HG03460 (cell line): ENCODE measurements around the gene NBPF1.
"Not testable (repeated sequence)": the region's sequence is repeated elsewhere in the genome, so short reads cannot be mapped to it uniquely, and the experiment has no call there.

ENCODE experiments used
- ATAC-seq: cut with Tn5 transposase; IDR thresholded peaks from one replicate; pipeline ENCODE4 v1.9.1; 2021; ENCODE audit not compliant: unreplicated experiment

The NBPF1 gene

DNA sequence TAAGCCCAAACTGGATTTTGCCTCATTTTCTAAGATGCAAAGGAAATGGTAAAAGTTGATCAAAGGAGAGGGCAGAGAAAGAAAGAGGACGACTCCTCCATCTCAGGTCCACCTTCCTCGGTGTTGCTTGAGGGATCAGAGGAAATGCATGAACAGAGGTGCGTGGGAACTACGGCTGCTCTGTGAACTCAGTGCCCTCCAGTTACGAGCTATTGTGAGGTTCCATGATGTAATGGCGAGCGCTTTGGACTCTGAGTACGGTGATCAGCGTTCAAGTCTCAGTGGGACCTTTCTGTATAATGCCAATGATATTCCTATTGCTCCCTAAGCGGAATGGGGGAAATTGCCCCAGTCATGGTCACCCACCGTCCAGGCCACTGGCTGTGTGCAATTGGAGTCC is 60.1 kb downstream of the NBPF1 start:
- not testable (repeated sequence) for ATAC-seq

DNA sequence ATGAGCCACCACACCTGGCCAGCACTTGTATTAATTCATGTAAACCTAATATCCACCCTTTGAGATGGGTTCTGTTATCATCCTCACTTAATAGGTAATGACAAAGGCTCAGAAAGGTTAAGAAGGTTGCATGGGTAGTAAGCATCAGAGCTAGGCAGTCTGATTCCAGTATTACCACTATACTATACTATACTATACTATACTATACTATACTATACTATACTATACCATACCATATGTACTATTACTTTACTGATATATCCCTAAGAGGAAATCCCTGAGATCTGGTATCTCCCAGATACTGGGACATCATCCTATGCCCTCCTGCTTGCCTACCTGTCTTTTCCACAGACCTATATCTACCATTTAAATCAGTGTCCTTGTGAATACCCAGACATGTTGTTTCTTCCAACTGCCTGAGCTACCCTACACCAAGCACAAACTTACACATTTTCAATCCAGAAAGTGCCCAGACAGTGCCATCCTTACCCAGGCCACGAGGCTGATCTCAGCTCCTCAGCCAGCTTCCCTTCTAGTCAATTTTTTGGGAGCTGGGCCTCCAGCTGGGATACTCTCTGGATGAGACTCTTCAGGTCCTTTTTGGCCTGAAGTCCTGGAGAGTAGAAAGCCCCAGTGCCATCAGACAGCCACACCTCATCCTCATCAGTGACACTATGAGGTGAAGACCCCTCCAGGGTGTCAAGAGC is 63.0 kb downstream of the NBPF1 start:
- not testable (repeated sequence) for ATAC-seq

DNA sequence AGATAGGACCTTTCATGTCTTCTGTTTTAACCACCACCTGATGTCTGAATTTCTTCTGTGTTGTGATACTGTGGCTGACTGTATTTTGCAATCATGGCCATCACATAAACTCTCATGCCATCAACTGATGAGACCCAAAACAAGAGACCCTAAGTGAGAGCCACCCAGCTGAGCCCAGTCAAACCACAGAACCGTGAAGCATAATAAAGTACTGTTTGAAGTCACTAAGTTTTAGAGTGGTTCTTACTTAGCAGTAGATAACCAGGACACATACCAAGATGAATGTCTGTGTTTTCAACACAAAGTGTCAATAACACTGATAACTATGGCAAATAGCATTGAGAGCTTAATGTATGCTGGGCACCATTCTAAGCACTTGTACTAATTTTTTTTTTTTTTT is 63.8 kb downstream of the NBPF1 start:
- ATAC-seq = not testable (repeated sequence)

GRCh38 chr1:16547502-16548241 is 65.7 kb downstream of the NBPF1 start:
- not testable (repeated sequence) for ATAC-seq

DNA sequence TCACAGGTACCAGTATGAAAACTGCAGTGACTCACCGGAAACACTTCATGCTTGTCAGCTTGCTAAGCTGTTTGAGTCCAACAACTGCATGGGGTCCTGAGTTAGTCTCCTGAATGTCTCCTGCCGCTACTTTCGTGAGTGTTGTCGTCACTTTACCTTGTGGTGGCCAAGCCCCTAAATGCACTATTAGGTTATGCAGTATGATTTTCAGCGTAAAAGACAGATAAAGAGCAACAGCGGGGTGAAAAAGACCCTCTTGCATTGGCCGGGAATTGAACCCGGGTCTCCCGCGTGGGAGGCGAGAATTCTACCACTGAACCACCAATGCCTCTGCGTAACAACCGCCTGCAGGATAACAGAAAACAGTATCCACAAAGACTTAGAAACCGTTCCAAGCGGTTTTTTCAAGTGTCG is 67.7 kb downstream of the NBPF1 start:
- not testable (repeated sequence) for ATAC-seq

GRCh38 chr1:16540421-16540893 is 72.9 kb downstream of the NBPF1 start:
- not testable (repeated sequence) for ATAC-seq

GRCh38 chr1:16537528-16537927 is 75.8 kb downstream of the NBPF1 start:
- ATAC-seq = not testable (repeated sequence)

DNA sequence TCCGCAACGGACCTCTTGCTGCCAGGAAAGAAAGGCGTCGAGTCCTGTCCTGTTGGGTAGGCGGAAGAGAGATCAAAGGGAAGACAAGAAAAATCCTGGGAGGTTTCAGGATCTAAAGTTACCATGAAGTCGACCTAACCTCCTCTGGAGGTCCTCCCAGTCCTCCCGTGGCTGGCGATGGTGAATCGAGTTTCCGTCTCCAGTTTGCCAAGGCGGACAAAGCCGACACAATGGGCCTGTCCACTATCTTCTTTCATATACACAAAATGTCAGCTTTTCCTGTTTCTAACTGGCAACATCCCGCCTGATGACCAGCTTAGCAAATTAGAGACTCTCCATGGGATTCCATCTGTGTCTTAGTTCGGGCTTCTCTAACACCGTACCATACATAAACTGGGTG is 76.6 kb downstream of the NBPF1 start:
- ATAC-seq = not testable (repeated sequence)

DNA sequence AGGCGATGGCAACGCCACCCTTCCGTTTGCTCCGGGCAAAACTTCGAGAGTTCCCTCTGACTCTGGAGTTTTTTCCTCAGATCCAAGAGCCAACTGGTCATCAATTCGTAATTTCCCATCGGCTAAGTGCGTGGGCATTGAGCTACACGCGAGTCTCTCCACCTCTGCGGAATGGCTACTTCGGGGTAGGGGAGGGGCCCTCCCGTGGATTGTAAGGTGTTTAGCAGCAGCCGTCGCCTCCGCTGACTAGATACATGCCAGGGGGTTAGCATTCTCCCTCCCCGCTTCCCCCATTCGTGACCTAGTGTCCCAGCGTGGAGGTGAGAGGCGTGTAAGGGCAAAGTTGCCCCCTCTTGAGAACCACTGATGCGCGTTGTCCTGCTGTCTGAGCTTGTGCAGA is 77.5 kb downstream of the NBPF1 start:
- ATAC-seq = not testable (repeated sequence)

DNA sequence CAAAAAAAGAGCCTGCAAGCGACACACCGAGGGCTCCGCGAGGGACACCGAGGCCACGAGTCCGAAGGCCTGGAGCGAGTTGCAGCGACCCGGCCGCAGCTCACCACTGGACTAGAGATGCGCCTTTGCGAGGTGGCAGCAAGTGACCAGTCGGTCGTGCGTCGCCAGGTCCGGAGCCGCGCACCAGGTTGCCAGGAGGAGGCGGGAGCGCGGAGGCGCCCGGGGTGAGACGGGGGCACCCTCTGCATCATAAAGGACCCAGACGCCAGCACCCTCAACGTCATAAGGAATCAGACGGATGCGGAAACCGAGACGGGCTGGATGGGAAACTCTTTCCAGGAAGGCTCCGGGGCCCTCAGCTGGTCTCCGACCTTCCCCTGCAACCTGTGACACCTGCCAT is 77.9 kb downstream of the NBPF1 start:
- not testable (repeated sequence) for ATAC-seq

DNA sequence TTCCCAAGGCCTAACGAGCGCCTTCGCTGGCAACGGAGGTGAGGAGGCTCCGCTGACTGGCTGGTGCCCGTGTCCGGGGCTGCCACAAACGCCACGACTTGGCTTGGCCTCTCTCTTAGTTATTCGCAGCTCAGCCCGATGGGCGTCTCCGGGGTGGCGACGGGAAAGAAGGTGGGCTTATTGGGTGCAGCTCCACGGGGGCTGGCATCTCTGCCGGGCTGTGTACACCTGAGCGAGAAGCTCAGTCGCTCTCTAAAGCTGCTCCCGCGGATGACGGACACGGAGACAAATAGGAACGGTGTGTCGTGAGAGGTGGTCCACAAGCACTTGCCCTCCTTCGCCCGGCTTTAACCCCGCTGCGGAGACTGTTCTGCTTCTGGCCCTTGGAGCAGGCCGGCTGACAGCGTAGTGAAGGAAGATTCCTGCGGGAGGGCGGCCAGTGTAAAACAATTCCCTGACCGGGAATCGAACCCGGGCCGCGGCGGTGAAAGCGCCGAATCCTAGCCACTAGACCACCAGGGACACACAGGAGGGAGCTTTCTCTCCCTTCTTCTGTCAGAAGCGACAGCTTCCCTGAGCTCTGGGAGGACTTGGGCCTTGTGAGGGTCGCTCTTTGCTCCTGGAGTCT is 78.4 kb downstream of the NBPF1 start:
- ATAC-seq = not testable (repeated sequence)

DNA sequence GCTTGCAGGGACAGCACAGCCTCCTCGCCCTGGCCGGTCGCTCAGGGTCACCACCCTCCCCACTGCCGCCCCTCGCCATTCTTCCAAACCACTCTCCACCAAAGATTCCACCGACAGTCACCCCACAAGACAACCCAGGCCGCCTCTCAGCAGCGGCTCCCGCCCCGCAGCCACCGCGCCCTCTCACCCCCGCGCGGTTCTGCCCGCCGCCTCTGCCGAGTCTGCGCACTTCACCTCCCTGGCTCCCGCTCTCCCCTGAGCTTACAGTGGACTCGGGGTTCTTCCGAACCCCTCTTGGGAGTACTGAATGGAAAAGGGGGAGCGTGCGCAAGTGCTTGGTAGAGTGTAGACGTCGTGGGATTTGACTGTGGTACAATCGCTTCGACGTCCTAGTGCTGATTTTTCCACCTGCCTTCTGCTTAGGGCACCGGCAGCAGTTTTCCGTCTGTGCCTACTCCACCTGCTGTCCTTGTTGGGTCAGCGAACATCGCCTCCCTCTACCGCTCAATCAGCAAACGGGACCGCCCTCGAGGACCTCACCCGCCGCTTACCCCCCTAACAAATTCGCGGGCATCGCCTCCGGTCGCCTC is 79.0 kb downstream of the NBPF1 start:
- not testable (repeated sequence) for ATAC-seq

DNA sequence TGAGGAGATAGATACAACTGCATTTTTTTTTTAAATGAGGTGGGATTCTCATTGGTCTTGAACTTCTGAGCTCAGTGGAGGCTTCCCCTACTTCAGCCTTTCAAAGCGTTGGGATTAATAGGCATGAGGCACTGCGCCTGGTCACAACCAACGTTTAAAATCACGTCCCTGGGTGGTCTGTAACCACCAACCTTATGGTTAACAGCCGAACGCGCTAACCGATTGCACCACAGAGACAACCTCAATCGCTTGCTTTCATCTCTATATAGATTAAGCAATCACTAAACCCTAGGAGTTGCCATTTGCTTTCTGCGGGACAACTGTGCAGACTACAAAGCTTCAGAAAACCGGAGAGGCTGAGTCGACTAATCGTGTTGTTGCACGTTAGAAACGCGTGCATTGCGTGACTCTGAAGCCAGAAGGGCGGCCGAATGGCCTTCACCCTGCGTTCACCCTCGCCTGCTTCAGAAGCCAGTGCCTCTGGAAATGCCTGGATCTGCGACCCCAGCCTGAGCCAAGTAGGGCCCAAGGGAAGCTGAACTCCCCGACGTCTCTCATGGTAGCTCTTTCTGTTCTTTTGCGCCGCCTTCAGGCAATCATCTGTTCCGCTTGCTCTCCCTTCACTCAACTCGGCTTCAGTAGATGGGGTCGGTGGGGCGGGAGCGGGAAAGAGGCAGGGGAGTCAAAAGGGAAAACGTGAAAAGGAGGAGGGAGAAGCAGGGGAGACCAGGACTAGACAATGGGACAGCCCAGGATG is 81.0 kb downstream of the NBPF1 start:
- ATAC-seq = not testable (repeated sequence)

GRCh38 chr1:16528338-16528737 is 85.0 kb downstream of the NBPF1 start:
- not testable (repeated sequence) for ATAC-seq

DNA sequence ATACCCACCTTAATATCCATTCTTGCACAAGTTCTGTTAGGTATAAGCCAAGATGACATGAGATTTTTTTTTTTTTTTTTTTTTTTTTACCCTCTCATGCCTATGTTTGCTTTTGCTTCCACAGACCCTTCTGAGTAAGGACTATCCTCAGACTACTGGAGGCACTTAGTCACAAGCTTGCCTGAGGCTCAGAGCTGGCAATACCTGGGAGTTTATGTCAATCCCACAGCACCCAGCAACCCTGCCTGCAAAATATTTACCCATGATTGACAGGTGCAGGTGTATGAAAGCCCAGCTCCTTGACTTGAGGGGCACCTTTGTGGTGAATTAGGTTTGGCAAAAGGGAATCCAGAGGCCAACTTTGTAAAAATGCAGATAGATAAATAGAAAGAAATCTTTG is 87.6 kb downstream of the NBPF1 start:
- ATAC-seq = not testable (repeated sequence)

DNA sequence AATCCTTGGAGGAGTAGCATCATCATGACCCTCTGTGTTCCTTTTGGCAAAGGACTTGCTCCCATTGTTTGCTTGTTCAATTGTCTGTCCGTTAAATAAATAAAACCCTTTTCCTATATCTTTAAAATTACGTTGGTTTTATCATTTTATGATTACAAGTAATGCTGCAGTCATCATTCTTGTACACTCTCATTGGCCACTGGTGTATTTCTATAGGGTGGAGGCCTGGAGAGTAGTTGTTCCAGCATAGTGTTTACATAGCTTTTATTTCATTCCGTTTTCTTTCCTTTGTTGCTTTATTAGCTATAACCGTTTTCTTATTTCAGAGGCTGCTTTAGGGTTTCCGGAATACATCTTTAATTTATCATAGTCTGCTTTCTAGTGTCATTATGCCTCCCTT is 91.7 kb downstream of the NBPF1 start:
- not testable (repeated sequence) for ATAC-seq

GRCh38 chr1:16521288-16521583 is 92.1 kb downstream of the NBPF1 start:
- no peak for ATAC-seq

DNA sequence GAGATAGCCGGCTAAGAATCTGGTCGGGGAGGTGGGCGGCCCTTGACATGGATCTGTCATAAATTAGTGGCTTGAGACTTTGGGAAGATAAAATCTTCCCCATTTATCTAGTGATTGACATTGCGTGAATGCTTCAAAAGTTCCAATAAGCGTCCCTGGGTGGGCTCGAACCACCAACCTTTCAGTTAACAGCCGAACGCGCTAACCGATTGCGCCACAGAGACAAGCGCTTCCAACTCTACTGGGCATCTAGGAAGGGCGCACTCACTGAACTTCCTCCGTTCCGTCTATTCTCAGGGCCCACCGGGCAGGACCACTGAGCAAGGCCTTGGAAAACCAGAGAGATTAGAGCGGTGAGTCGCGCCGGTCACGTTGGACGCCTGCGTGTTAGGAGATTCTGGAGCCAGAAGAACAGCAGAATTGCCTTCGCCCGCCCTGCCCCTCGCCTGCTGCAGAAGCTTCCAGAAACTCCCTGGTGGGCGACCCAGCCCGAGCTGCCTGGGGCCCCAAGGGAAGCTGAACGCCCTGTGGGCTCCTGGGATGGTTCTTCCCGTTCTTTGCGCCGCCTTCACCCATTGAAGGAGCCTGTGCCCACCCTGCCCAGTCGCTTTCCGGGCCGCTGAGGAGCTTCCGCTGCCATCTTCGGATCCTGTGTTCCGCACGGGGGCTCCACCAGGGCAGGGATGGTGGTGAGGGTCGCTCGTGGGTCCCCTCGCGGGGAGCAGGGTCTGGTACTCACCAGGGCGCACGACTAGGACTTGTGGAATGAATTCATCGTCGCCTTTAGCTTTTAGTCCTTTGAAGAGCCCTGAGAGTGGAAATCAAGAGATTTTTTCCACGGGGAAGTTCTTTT is 92.7 kb downstream of the NBPF1 start:
- not testable (repeated sequence) for ATAC-seq

DNA sequence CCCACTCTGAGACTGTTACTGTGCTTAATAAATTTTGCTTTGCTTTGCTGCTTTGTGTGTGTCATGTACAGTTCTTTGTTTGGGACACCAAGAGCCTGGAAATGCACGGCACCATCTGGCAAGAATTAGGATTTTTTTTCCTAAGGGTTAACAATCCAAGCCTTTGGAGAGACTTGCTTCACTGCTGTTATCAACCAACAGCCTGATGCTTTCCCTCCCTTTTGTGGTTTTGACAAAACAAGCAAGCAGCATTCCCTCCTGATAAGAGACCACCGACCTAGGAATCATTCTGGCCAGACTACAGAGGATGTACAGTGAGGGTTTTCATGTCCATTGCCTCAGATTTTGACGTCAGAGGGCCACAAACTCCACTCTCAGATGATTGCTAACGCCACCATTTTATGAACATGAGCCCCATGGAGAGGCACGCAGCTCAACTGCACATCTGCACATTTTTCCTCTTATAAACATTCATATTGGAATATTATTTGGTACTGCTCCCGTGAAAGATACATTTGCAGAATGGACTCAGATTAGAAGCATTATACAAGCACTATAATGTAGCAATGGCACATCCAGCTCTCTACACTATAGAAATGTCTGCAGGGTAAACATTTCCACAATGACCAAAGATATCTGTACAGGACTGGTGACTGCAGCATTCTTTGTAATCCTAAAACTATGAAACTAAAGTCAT is 94.0 kb downstream of the NBPF1 start:
- not testable (repeated sequence) for ATAC-seq
